Measurements from ENCODE around the gene GH2.
A peak's percentile ranks its signal among the peaks of the same experiment; 100 is the strongest.
"Not testable (repeated sequence)": the region's sequence is repeated elsewhere in the genome, so short reads cannot be mapped to it uniquely, and the experiment has no call there.

The GH2 gene

GRCh38 chr17:63871646-63872365, 9.9 kb downstream of the GH2 start:
- not testable (repeated sequence) for DNase-seq

- DNase-seq, result not testable (repeated sequence)
Observed at GRCh38 chr17:63870292-63870665, 11.5 kb downstream of the GH2 start.

- DNase-seq, result not testable (repeated sequence)
Observed at GRCh38 chr17:63869491-63870291, 12.1 kb downstream of the GH2 start.

- not testable (repeated sequence) for DNase-seq
Observed at GRCh38 chr17:63866625-63867024, 15.1 kb downstream of the GH2 start.

GRCh38 chr17:63859257-63859656, 22.5 kb downstream of the GH2 start:
- no peak for DNase-seq

- not testable (repeated sequence) for DNase-seq
Observed at GRCh38 chr17:63856425-63856824, 25.3 kb downstream of the GH2 start.

GRCh38 chr17:63855185-63855584, 26.6 kb downstream of the GH2 start:
- no peak for DNase-seq

GRCh38 chr17:63854709-63855108, 27.0 kb downstream of the GH2 start:
- DNase-seq, result no peak

- no peak for DNase-seq
Observed at GRCh38 chr17:63853260-63853659, 28.5 kb downstream of the GH2 start.

GRCh38 chr17:63850401-63850800, 31.3 kb downstream of the GH2 start:
- no peak for DNase-seq

GRCh38 chr17:63848834-63849689, 32.7 kb downstream of the GH2 start:
- DNase-seq, result peak; percentile 92 to 94 (median 92)

GRCh38 chr17:63847525-63848249, 34.1 kb downstream of the GH2 start:
- no peak for DNase-seq

GRCh38 chr17:63845509-63845908, 36.2 kb downstream of the GH2 start:
- no peak for DNase-seq

GRCh38 chr17:63843910-63844677, 37.6 kb downstream of the GH2 start:
- DNase-seq, result no peak

- peak in 1 of 4 experiments; percentile 29 for DNase-seq
Observed at GRCh38 chr17:63843387-63843888, 38.3 kb downstream of the GH2 start.

- DNase-seq, result peak; percentile 95 to 99 (median 96)
Observed at GRCh38 chr17:63842540-63843386, 39.0 kb downstream of the GH2 start, which contains the start of gene SMARCD2. Gene SMARCD2 (minus strand): TSS chr17:63842685. CDS start chr17:63842674, 11 bp downstream.

- no peak for DNase-seq
Observed at GRCh38 chr17:63842173-63842539, 39.6 kb downstream of the GH2 start.

GRCh38 chr17:63841350-63842172, 40.2 kb downstream of the GH2 start:
- no peak for DNase-seq

- no peak for DNase-seq
Observed at GRCh38 chr17:63840591-63841349, 41.0 kb downstream of the GH2 start.
